PC-9 (cell line): Measurements from ENCODE around the gene RAMACL. TPM values are rescaled to one million over a fixed set of nuclear protein-coding genes. Genes with fewer than 3 reads are reported as not detected.

Source experiments
- BruUV-seq: library from RNA; stranded (reverse); fragments of 400-500 nt; replicated peaks from 2 replicates; lab custom pipeline; 2021; lab: Mats Ljungman, UMichigan
- CTCF ChIA-PET: fragments of 300-600 bp; sonication (Branson Sonifier 250); formaldehyde crosslinking; loops from one replicate; lab custom pipeline; 2022; ENCODE audit warnings: antibody characterized with exemption; lab: Charles Lee
- POLR2A ChIA-PET: fragments of 300-600 bp; sonication (Branson Sonifier 250); formaldehyde crosslinking; loops from one replicate; lab custom pipeline; 2022; ENCODE audit warnings: antibody characterized with exemption; ENCODE audit not compliant: unreplicated experiment; lab: Charles Lee
- DNase-seq, 2 experiments: peaks; one replicate each; pipeline versions ENCODE4 v3.0.0 to v3.0.0-alpha.2; 2015 to 2022; ENCODE audit warnings: mixed read lengths in 1 of 2
- H2AFZ ChIP-seq: fragments of 200-600 bp; sonication (generic); 2 replicates; pipeline ENCODE4 v1.8.1; 2017; ENCODE audit warnings: antibody characterized with exemption
- H3F3A ChIP-seq: fragments of 200-600 bp; sonication (generic); 2 replicates; pipeline ENCODE4 v1.8.1; 2017; ENCODE audit warnings: antibody characterized with exemption, mild to moderate bottlenecking, low read depth; ENCODE audit not compliant: insufficient read depth
- H3K27ac ChIP-seq: fragments of 200-600 bp; sonication (generic); 2 replicates; pipeline ENCODE4 v1.6.1; 2016; ENCODE audit warnings: mixed run types
- H3K27me3 ChIP-seq: fragments of 200-600 bp; sonication (generic); 2 replicates; pipeline ENCODE4 v1.6.1; 2016; ENCODE audit warnings: low read depth, mixed run types; ENCODE audit not compliant: insufficient read depth
- H3K36me3 ChIP-seq: fragments of 200-600 bp; sonication (generic); 2 replicates; pipeline ENCODE4 v1.6.1; 2016; ENCODE audit warnings: low read depth, mixed run types
- H3K4me1 ChIP-seq: fragments of 200-600 bp; sonication (generic); replicated peaks from 2 replicates; pipeline ENCODE4 v1.6.1; 2016; ENCODE audit warnings: mixed run types; ENCODE audit not compliant: insufficient read depth
- H3K4me2 ChIP-seq: fragments of 200-600 bp; sonication (generic); 2 replicates; pipeline ENCODE4 v1.6.1; 2017; ENCODE audit warnings: mixed run types
- H3K4me3 ChIP-seq: fragments of 200-600 bp; sonication (generic); 2 replicates; pipeline ENCODE4 v1.6.1; 2016; ENCODE audit warnings: mixed run types
- H3K79me2 ChIP-seq: fragments of 200-600 bp; sonication (generic); 2 replicates; pipeline ENCODE4 v1.6.1; 2017; ENCODE audit warnings: low read depth, mixed run types
- H3K9me2 ChIP-seq: fragments of 200-600 bp; sonication (generic); 2 replicates; pipeline ENCODE4 v1.8.1; 2017; ENCODE audit warnings: mild to moderate bottlenecking; ENCODE audit not compliant: insufficient read depth
- H3K9me3 ChIP-seq: fragments of 200-600 bp; sonication (generic); 2 replicates; pipeline ENCODE4 v1.8.1; 2016; ENCODE audit warnings: low read depth; ENCODE audit not compliant: insufficient read depth
- H4K20me1 ChIP-seq: fragments of 200-600 bp; sonication (generic); 2 replicates; pipeline ENCODE4 v1.8.1; 2017; ENCODE audit not compliant: insufficient read depth
- CTCF ChIP-seq: fragments of 200-600 bp; sonication (generic); conservative IDR thresholded peaks from 2 replicates; pipeline ENCODE4 v1.6.1; 2017; ENCODE audit warnings: mixed run types, antibody characterized with exemption, mild to moderate bottlenecking, moderate library complexity
- EZH2 ChIP-seq: fragments of 200-600 bp; sonication (generic); IDR thresholded peaks from 2 replicates; pipeline ENCODE4 v1.8.0; 2017; ENCODE audit warnings: antibody characterized with exemption, low read depth
- intact Hi-C: fragments of 100-400 bp; cut with micrococcal nuclease; formaldehyde crosslinking; loops from one replicate; pipeline ENCODE4 v1.10.0; 2022; ENCODE audit not compliant: unreplicated experiment
- total RNA-seq: library from RNA; stranded (reverse); gene quantifications from 2 replicates; pipeline ENCODE4 v1.2.3, GENCODE V29; 2021

RAMACL gene
- total RNA-seq, 1 experiment from 2014 or later, result 0.52 TPM

- Histone ChIP-seq H3K4me3 (no peak overlapping the region), H3K79me2 (no peaks in the 10 kb centered on the region), H3K4me1 (no peaks in the 10 kb centered on the region), H2AFZ (no peak overlapping the region), H3K4me2 (no peak overlapping the region), H3K9me2 (no peaks in the 10 kb centered on the region), H3F3A (no peaks in the 10 kb centered on the region), H4K20me1 (no peaks in the 10 kb centered on the region), H3K27ac (no peak overlapping the region), H3K36me3 (no peaks in the 10 kb centered on the region), H3K27me3 (no peaks in the 10 kb centered on the region), H3K9me3 (no peaks in the 10 kb centered on the region)
- DNase-seq, result no peak
- TF ChIP-seq EZH2, result no peak
- TF ChIP-seq CTCF, result no peak
- intact Hi-C loops, result no loop called here
- ChIA-PET CTCF (no interaction called here), POLR2A (no interaction called here)
- BruUV-seq, result no TSS peak
These were observed 13.9 kb downstream of the RAMACL start for GRCh38 chr6:166572370-166573261.

GRCh38 chr6:166570929-166571713 is 15.4 kb downstream of the RAMACL start:
- Histone ChIP-seq H3K4me1 (no peaks in the 10 kb centered on the region), H3K27me3 (no peaks in the 10 kb centered on the region), H3K36me3 (no peaks in the 10 kb centered on the region), H3K4me2 (no peak overlapping the region), H3K79me2 (no peaks in the 10 kb centered on the region), H3K4me3 (no peak overlapping the region), H3K9me3 (no peaks in the 10 kb centered on the region), H2AFZ (no peak overlapping the region), H3K9me2 (no peaks in the 10 kb centered on the region), H3K27ac (no peak overlapping the region), H3F3A (no peaks in the 10 kb centered on the region), H4K20me1 (no peaks in the 10 kb centered on the region)
- intact Hi-C loops, result no loop called here
- no TSS peak for BruUV-seq
- DNase-seq, result no peak
- POLR2A ChIA-PET, result interaction anchor here (0.6 kb wide), 1 partner anchor 15 kb away, joined by 3 read pairs; no protein-coding TSS in a partner anchor
- TF ChIP-seq EZH2, result no peak
- CTCF ChIA-PET, result no interaction called here

GRCh38 chr6:166569206-166569605 is 17.3 kb downstream of the RAMACL start:
- Histone ChIP-seq H3K79me2 (no peaks in the 10 kb centered on the region), H3F3A (no peaks in the 10 kb centered on the region), H4K20me1 (no peaks in the 10 kb centered on the region), H3K9me2 (no peaks in the 10 kb centered on the region), H3K4me2 (no peak overlapping the region), H3K36me3 (no peaks in the 10 kb centered on the region), H3K27me3 (no peaks in the 10 kb centered on the region), H3K27ac (no peak overlapping the region), H3K4me3 (no peak overlapping the region), H2AFZ (no peak overlapping the region), H3K4me1 (no peaks in the 10 kb centered on the region), H3K9me3 (no peaks in the 10 kb centered on the region)
- no peak for TF ChIP-seq CTCF
- ChIA-PET CTCF (no interaction called here), POLR2A (no interaction called here)
- DNase-seq, result no peak
- intact Hi-C loops, result no loop called here
- no TSS peak for BruUV-seq
